A172 (cell line): ENCODE results near the gene PSMD6. TPM values are rescaled to one million over a fixed set of nuclear protein-coding genes. Genes with fewer than 3 reads are reported as not detected.
A peak's percentile ranks its signal among the peaks of the same experiment; 100 is the strongest.

Experiments used
- DNase-seq: peaks from one replicate; pipeline ENCODE4 v3.0.0-alpha.2; 2015; ENCODE audit warnings: low spot score
- total RNA-seq: library from RNA; depleted of rRNA; stranded (reverse); fragments of >200 nt; shearing (Covaris generic); gene quantifications from 2 replicates; pipeline ENCODE4 v1.2.3, GENCODE V29; 2014

The PSMD6 gene
- total RNA-seq, 1 experiment from 2014 or later: 176 TPM

DNA sequence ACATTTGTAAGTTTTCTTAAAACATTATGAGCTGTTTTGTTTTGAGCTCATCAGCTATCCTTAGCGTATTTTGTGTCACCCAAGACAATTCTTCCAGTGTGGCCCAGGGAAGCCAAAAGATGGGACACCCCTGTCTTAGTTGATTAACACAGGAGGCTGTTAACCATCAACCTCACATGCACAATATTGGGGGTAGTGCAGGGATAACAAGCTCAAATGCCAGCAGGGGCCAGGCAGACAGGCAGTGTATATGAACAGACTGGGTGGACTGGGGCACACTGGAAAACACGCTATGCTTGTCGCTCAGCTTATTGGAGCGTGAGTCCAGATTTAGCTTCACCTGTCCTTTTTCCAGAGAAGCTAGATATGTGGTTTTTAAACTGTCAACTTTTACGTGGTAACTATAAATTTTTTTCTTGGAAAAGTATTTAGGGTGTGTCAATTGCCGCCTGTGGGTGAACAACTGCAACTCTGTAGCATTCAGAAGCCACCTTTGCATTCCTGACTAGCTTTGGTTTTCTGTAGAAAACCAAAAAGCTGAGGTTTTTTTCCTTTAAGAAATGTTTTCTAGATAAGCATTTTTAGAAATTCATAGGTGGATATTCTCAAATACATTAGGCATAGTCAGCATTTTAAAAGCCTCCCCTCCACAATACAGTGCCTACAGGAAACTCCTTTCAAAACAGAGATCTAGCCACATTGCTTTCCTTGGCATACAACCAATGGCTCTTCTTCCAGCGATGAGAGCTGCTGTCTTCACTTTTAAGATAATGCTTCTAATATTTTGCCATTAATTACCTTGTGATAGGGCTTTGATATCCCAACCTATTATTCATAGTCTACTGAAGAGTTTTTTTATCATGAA is 14.6 kb downstream of the PSMD6 start:
- no peak for DNase-seq

GRCh38 chr3:64008017-64008416 is 15.3 kb downstream of the PSMD6 start:
- no peak for DNase-seq

- DNase-seq: no peak
These were observed 19.7 kb downstream of the PSMD6 start for GRCh38 chr3:64003589-64003988.

GRCh38 chr3:64002233-64002632 is 21.1 kb downstream of the PSMD6 start:
- no peak for DNase-seq

GRCh38 chr3:64000453-64001055 is 22.7 kb downstream of the PSMD6 start:
- DNase-seq: no peak

GRCh38 chr3:63998852-63999754 is 24.2 kb downstream of the PSMD6 start:
- DNase-seq: no peak

- no peak for DNase-seq
These were observed 28.2 kb downstream of the PSMD6 start for GRCh38 chr3:63995086-63995485.

DNA sequence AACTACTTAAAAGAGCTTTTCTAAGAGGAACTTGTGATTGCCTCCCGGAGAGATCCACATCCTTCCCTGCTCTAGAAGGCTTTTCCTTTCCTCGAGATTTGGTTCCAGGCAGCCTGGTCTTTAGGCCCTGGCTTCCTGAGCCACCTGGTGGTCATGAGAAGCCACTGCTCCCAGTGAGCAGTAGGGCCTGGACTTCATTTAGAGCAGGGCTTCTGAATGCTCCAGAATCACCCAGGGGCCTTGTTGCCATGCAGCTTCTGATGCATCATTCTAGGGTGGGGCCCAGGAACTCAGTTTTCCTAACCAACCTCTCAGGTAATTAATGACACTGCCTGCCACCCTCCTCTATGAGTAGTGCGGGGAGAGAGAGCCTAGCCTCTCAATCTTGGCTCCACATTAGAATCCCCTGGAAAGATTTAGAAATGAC is 29.6 kb downstream of the PSMD6 start:
- peak; percentile 63 for DNase-seq

DNA sequence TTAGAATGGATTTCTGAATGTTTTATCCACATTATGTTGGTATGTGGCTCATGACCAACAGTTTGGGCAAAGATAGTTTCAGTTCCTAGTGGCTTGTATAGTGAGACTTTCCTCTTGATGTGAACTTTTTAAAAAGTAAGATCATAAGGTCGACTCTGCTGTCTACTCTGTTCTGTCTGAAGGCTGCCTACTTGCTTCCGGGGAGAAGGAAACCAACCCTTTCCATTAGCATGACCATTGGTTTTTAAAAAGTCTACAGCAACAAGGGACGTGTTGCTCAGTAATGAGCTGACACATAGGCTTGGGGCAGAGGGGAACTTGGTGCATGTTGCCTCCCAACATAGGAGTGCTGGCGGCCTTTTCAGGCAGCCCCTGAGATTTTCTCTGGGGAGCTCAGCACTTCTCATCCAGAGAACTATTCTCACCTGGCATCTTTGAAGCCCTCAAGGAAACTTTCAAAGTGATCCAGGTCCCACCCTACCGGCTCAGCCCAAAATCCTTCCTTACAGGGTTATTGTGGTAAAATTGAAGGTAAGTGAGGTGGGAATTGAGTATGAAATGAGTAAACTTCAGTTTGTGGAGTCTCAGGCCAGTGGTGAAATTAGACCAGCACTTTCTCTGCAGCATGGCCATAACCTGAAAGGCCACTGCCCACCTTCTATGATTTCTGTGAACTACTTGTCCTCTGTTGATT is 30.6 kb downstream of the PSMD6 start:
- no peak for DNase-seq

GRCh38 chr3:63991666-63992065 is 31.6 kb downstream of the PSMD6 start:
- no peak for DNase-seq

- DNase-seq: no peak
These were observed 32.6 kb downstream of the PSMD6 start for GRCh38 chr3:63990733-63991132.

DNA sequence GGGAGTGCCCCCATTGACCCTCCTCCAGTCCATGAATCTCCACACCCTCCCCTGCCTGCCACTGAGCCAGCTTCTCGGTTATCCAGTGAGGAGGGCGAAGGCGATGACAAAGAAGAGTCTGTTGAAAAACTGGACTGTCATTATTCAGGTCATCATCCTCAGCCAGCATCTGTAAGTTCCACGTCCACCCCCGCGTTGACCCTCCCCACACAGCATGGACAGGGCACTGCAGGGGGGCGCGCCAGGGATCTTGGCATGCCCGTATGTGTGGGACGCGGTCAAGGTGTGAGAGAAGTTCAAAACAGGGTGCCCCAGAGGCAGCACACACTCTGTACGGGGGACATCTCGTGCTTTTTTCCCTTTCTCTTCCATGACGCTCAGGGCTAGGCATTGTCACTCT is 33.1 kb downstream of the PSMD6 start:
- DNase-seq: no peak

- no peak for DNase-seq
These were observed 34.4 kb downstream of the PSMD6 start for GRCh38 chr3:63988943-63989342.

GRCh38 chr3:63986831-63987230 is 36.5 kb downstream of the PSMD6 start:
- no peak for DNase-seq

- DNase-seq: no peak
These were observed 37.1 kb downstream of the PSMD6 start for GRCh38 chr3:63986146-63986545.

- DNase-seq: no peak
These were observed 38.9 kb downstream of the PSMD6 start for GRCh38 chr3:63984391-63984790.

DNA sequence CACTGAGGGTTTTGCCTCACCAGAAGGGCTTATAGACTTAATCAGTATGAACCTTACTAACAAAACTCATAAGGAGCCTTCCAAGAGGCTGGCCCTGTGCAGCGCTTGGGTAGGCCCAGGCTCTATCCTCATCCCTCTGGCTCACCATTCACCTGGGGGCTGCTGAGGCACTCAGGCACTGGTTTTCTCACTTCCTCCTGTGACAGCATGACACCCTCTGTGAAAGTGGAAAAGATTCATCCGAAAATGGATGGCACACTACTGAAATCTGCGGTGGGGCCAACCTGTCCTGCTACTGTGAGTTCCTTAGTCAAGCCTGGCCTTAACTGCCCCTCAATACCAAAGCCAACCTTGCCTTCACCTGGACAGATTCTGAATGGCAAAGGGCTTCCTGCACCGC is 41.3 kb downstream of the PSMD6 start:
- no peak for DNase-seq

GRCh38 chr3:63980830-63981498 is 42.3 kb downstream of the PSMD6 start:
- no peak for DNase-seq

DNA sequence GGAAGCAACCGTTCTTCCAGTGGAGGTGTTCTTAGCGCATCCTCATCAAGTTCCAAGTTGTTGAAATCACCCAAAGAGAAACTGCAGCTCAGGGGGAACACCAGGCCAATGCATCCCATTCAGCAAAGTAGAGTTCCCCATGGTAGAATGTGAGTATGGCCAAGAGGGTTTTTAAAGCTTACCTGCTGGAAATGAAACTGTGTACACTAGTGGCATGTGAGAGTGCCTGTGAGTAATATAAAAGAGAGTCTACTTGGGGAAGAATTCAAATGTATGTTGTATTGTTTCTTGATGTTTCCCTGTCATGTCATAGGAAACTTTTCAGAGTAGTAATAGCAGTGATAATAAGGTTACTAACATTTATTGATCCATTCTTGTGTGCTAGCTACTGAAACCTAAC is 43.3 kb downstream of the PSMD6 start:
- DNase-seq: no peak

- peak; percentile 28 for DNase-seq
These were observed 44.0 kb downstream of the PSMD6 start for GRCh38 chr3:63979093-63979885.
